IMR-90 (cell line): ENCODE data around the gene PALLD. TPM values are rescaled to one million over a fixed set of nuclear protein-coding genes. Genes with fewer than 3 reads are reported as not detected.

Experiments
- ATAC-seq: fragments of 200-7000 bp; cut with Tn5 transposase; 2 replicates; pipeline ENCODE4 v1.9.1; 2020; ENCODE audit warnings: low read depth, mild to moderate bottlenecking, moderate library complexity
- BruUV-seq: library from RNA; stranded (reverse); fragments of 400-500 nt; replicated peaks from 2 replicates; lab custom pipeline; 2021; lab: Mats Ljungman, UMichigan
- CTCF ChIA-PET: fragments of 300-600 bp; formaldehyde crosslinking; extraction: SDS; loops from one replicate; lab custom pipeline; 2021; ENCODE audit warnings: antibody characterized with exemption; lab: Yijun Ruan, JAX
- POLR2A ChIA-PET: fragments of 300-600 bp; sonication (Branson Sonifier 250); formaldehyde crosslinking; loops from one replicate; lab custom pipeline; 2022; ENCODE audit warnings: antibody characterized with exemption; ENCODE audit not compliant: unreplicated experiment; lab: Charles Lee
- DNase-seq: peaks from one replicate; pipeline ENCODE4 v3.0.0; 2013
- H2AFZ ChIP-seq: replicated peaks from 2 replicates; pipeline ENCODE3; 2013; ENCODE audit warnings: low read length, mild to moderate bottlenecking; ENCODE audit not compliant: poor library complexity
- H2AK5ac ChIP-seq: 2 replicates; pipeline ENCODE4 v1.6.1; 2013; ENCODE audit warnings: low read depth, low read length, inconsistent platforms
- H2AK9ac ChIP-seq: replicated peaks from 2 replicates; pipeline ENCODE3; 2013; ENCODE audit warnings: mild to moderate bottlenecking, low read depth, low read length, moderate library complexity; ENCODE audit not compliant: poor library complexity
- H2BK120ac ChIP-seq: 2 replicates; pipeline ENCODE4 v1.6.1; 2013; ENCODE audit warnings: low read depth, low read length, inconsistent platforms
- H2BK15ac ChIP-seq: 3 replicates; pipeline ENCODE4 v1.6.1; 2013; ENCODE audit warnings: low read depth, low read length, inconsistent platforms
- H2BK20ac ChIP-seq: 2 replicates; pipeline ENCODE4 v1.6.1; 2013; ENCODE audit warnings: low read depth, mild to moderate bottlenecking, inconsistent platforms, low read length, moderate library complexity
- H2BK5ac ChIP-seq: 2 replicates; pipeline ENCODE4 v1.6.1; 2013; ENCODE audit warnings: mild to moderate bottlenecking, low read depth, low read length, inconsistent platforms; ENCODE audit not compliant: poor library complexity, severe bottlenecking
- H3K14ac ChIP-seq: replicated peaks from 2 replicates; pipeline ENCODE4 v1.6.1; 2013; ENCODE audit warnings: low read depth, low read length, inconsistent platforms
- H3K18ac ChIP-seq: 2 replicates; pipeline ENCODE4 v1.6.1; 2013; ENCODE audit warnings: low read depth, low read length, control low read depth
- H3K23ac ChIP-seq: 2 replicates; pipeline ENCODE4 v1.6.1; 2013; ENCODE audit warnings: low read depth, low read length, inconsistent platforms
- H3K27ac ChIP-seq: 2 replicates; pipeline ENCODE4 v1.5.1; 2013; ENCODE audit warnings: mild to moderate bottlenecking, control low read depth, low read length; ENCODE audit not compliant: insufficient read depth
- H3K27me3 ChIP-seq: 2 replicates; pipeline ENCODE4 v1.6.1; 2013; ENCODE audit warnings: low read length; ENCODE audit not compliant: control insufficient read depth, insufficient read depth
- H3K36me3 ChIP-seq: 2 replicates; pipeline ENCODE4 v1.6.1; 2013; ENCODE audit warnings: low read length, mixed read lengths; ENCODE audit not compliant: control insufficient read depth, insufficient read depth
- H3K4ac ChIP-seq: 2 replicates; pipeline ENCODE4 v1.6.1; 2013; ENCODE audit warnings: low read depth, low read length, inconsistent platforms
- H3K4me1 ChIP-seq: 2 replicates; pipeline ENCODE4 v1.6.1; 2013; ENCODE audit warnings: low read length, mixed read lengths; ENCODE audit not compliant: control insufficient read depth, insufficient read depth
- H3K4me2 ChIP-seq: 2 replicates; pipeline ENCODE4 v1.6.1; 2013; ENCODE audit warnings: low read depth, mild to moderate bottlenecking, control low read depth, low read length, moderate library complexity
- H3K4me3 ChIP-seq: 2 replicates; pipeline ENCODE4 v1.5.1; 2013; ENCODE audit warnings: low read depth, mild to moderate bottlenecking, control low read depth, low read length, moderate library complexity; ENCODE audit not compliant: insufficient read depth
- H3K56ac ChIP-seq: 2 replicates; pipeline ENCODE4 v1.6.1; 2013; ENCODE audit warnings: low read length, inconsistent platforms; ENCODE audit not compliant: insufficient read depth; ENCODE audit errors: extremely low read depth
- H3K79me1 ChIP-seq, 2 experiments: 2 replicates each; pipeline ENCODE4 v1.6.1; 2013; ENCODE audit warnings: low read length in 2 of 2, inconsistent platforms in 1 of 2, low read depth in 1 of 2
- H3K9ac ChIP-seq: 2 replicates; pipeline ENCODE4 v1.6.1; 2013; ENCODE audit warnings: low read depth, low read length, control low read depth
- H3K9me1 ChIP-seq: 2 replicates; pipeline ENCODE4 v1.6.1; 2013; ENCODE audit warnings: low read length, inconsistent platforms; ENCODE audit not compliant: insufficient read depth
- H3K9me3 ChIP-seq: 2 replicates; pipeline ENCODE4 v1.6.1; 2013; ENCODE audit warnings: low read length; ENCODE audit not compliant: control insufficient read depth, insufficient read depth
- H4K20me1 ChIP-seq: 2 replicates; pipeline ENCODE4 v1.6.1; 2013; ENCODE audit warnings: low read length, inconsistent platforms; ENCODE audit not compliant: insufficient read depth
- H4K5ac ChIP-seq: 2 replicates; pipeline ENCODE4 v1.6.1; 2013; ENCODE audit warnings: mild to moderate bottlenecking, low read depth, low read length, control low read depth
- H4K8ac ChIP-seq, 2 experiments: 2 replicates each; pipeline ENCODE4 v1.6.1; 2013; ENCODE audit warnings: low read depth in 2 of 2, low read length in 2 of 2, control low read depth in 1 of 2, inconsistent platforms in 1 of 2
- H4K91ac ChIP-seq: 2 replicates; pipeline ENCODE4 v1.6.1; 2013; ENCODE audit warnings: low read depth, low read length, inconsistent platforms; ENCODE audit not compliant: insufficient read depth
- BHLHE40 ChIP-seq: fragments of 150-350 bp; IDR thresholded peaks from 2 replicates; pipeline ENCODE4 v1.6.1; 2016; ENCODE audit warnings: mild to moderate bottlenecking, low read depth, low read length
- RCOR1 ChIP-seq: IDR thresholded peaks from 2 replicates; pipeline ENCODE4 v1.6.1; 2012; ENCODE audit warnings: mild to moderate bottlenecking, low read length, improper control_type of control experiment; ENCODE audit not compliant: insufficient replicate concordance
- WGBS, 2 experiments: methylation state at CpG; one replicate each; pipeline versions ENCODE4 v1.1.5 to v1.1.7; 2013; ENCODE audit warnings: missing lambda C conversion rate in 2 of 2; ENCODE audit not compliant: insufficient read length in 1 of 2; ENCODE audit errors: extremely low coverage in 2 of 2; 5-methylcytosine and 5-hydroxymethylcytosine counted together
- dilution Hi-C: fragments of 300-500 bp; cut with HindIII; formaldehyde crosslinking; loops from one replicate; pipeline ENCODE4 v1.14.3; 2018; ENCODE audit warnings: low sequenced_read_pairs; ENCODE audit not compliant: unreplicated experiment
- in situ Hi-C: fragments of 300-500 bp; cut with MboI; formaldehyde crosslinking; loops from 3 replicates; pipeline ENCODE4 v1.14.3; 2019; ENCODE audit warnings: low sequenced_read_pairs, inconsistent platforms, mixed read lengths
- intact Hi-C: fragments of 100-400 bp; cut with micrococcal nuclease; formaldehyde crosslinking; loops from 2 replicates; pipeline ENCODE4 v1.10.0; 2022
- polyA plus RNA-seq, 3 experiments: library from polyadenylated mRNA; depleted of rRNA; stranded (reverse); fragments of >200 nt; gene quantifications; 2 replicates each; pipeline ENCODE4 v1.2.3, GENCODE V29; 2012; ENCODE audit warnings: low replicate concordance in 1 of 3
- total RNA-seq: library from RNA; depleted of rRNA; stranded (reverse); fragments of >200 nt; gene quantifications from 2 replicates; pipeline ENCODE4 v1.2.3, GENCODE V29; 2012

PALLD gene
- total and polyA plus RNA-seq, 2 of the 4 experiments (the other 2 are of a cell fraction): 91.0 to 91.9 TPM

DNA sequence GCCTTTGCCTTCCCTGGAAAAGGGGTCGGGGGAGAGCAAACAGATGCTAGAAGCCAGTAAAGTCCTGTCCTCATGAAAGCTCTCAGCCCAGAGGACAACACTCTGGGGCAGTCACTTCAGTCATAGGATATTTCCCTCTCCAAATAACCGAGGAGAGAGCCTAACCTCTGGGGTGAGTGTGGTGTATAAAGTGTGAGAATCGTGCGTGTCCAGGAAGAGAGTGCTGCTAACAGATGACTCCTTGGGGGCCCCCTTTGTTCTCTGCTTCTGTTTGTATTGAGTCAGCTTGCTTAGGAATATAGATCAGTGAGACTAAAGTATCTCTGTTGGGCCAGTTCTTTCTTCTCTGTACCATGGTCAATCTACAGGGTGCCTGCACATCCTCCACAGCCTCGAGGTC lies 247.2 kb downstream of the PALLD start:
- H4K91ac ChIP-seq: peak overlapping the region; percentile 38
- H2AK9ac ChIP-seq: peak overlapping the region; percentile 0
- H4K5ac ChIP-seq: peak overlapping the region; percentile 95
- no CpG with 5 or more reads among the region's 5 CpGs for WGBS, 2 experiments
- peak overlapping the region; percentile 63 for H3K4ac ChIP-seq
- peak; percentile 77 for TF ChIP-seq BHLHE40
- no peak for TF ChIP-seq RCOR1
- H3K4me2 ChIP-seq: peak overlapping the region; percentile 55; the same call in 1 of the 2 replicates
- peak overlapping the region in 1 of 2 experiments; percentile 28; a peak in 1 of 4 replicates for H4K8ac ChIP-seq
- peak overlapping the region; percentile 69 for H2BK20ac ChIP-seq
- no peak overlapping the region for H2BK5ac ChIP-seq
- CTCF ChIA-PET: no interaction called here
- H3K79me1 ChIP-seq: no peaks in the 10 kb centered on the region; a peak in 1 of 4 replicates
- no peaks in the 10 kb centered on the region for H3K36me3 ChIP-seq
- peaks cover 8% of the 10 kb centered on the region for H3K9me1 ChIP-seq
- 0 out of 2 replicates have a peak overlapping the region, but pooled peaks have one; percentile 4 for H3K9ac ChIP-seq
- no TSS peak for BruUV-seq
- intact Hi-C loops: no loop called here
- H2AFZ ChIP-seq: peak overlapping the region; percentile 73
- H3K14ac ChIP-seq: peak overlapping the region; percentile 20
- peaks cover 6% of the 10 kb centered on the region for H3K4me1 ChIP-seq
- peak overlapping the region; percentile 95; the same call in 2 of the 3 replicates for H2BK15ac ChIP-seq
- ATAC-seq (peak; percentile 69), DNase-seq (peak; percentile 63)
- POLR2A ChIA-PET: interaction anchor here (1.3 kb wide), 1 partner anchor 90 kb away, joined by 10 read pairs; no protein-coding TSS in a partner anchor
- H3K4me3 ChIP-seq: no peak overlapping the region
- no peaks in the 10 kb centered on the region for H3K27me3 ChIP-seq
- in situ Hi-C loops: no loop called here
- H4K20me1 ChIP-seq: no peaks in the 10 kb centered on the region
- H3K9me3 ChIP-seq: no peaks in the 10 kb centered on the region
- peak overlapping the region; percentile 46; the same call in 1 of the 2 replicates for H3K23ac ChIP-seq
- H2BK120ac ChIP-seq: peak overlapping the region; percentile 45; the same call in 1 of the 2 replicates
- peak overlapping the region; percentile 77 for H3K18ac ChIP-seq
- peak overlapping the region; percentile 7; the same call in 1 of the 2 replicates for H2AK5ac ChIP-seq
- no peak overlapping the region for H3K56ac ChIP-seq
- dilution Hi-C loops: no loop called here
- H3K27ac ChIP-seq: peak overlapping the region; percentile 26; the same call in 1 of the 2 replicates
